Measurements from ENCODE around the gene ORC5.

- TF ChIP-seq TAF1 (IDR thresholded peaks at IDR 0.05; ENCODE audit: low read depth, low read length) (no peak), POLR2AphosphoS5 (IDR thresholded peaks at IDR 0.05; ENCODE audit: low read depth, low read length) (no peak), POLR2A (IDR thresholded peaks at IDR 0.05; ENCODE audit: low read depth, low read length) (no peak)
Observed at GRCh38 chr7:104206841-104207240, 972 bp downstream of the ORC5 start.
